Coronary artery (tissue), 2 donors: Measurements from ENCODE around the gene SPTBN1.

Experiments used
- DNase-seq: peaks from one replicate; pipeline ENCODE4 v3.0.0-alpha.2; 2017; ENCODE audit warnings: low spot score
- H3K27ac ChIP-seq, 2 donors: fragments of 200-600 bp; sonication (generic); one replicate each; pipeline ENCODE4 v1.5.1; 2016 to 2019
- H3K4me3 ChIP-seq: fragments of 200-600 bp; sonication (generic); 2 replicates; pipeline ENCODE4 v1.5.1; 2016; ENCODE audit warnings: mild to moderate bottlenecking, moderate library complexity
- CTCF ChIP-seq: fragments of 200-600 bp; sonication (generic); IDR thresholded peaks from one replicate; pipeline ENCODE4 v1.5.1; 2019; ENCODE audit warnings: antibody characterized with exemption

The SPTBN1 gene

GRCh38 chr2:54575379-54575888, 119.3 kb downstream of the SPTBN1 start:
- no peak for DNase-seq
- Histone ChIP-seq H3K4me3 (no peak overlapping the region), H3K27ac (no peak overlapping the region)
- no peak for TF ChIP-seq CTCF

GRCh38 chr2:54577035-54577434, 120.9 kb downstream of the SPTBN1 start:
- H3K4me3 ChIP-seq: no peak overlapping the region
- DNase-seq: no peak
- TF ChIP-seq CTCF: no peak
- H3K27ac ChIP-seq: no peak overlapping the region

GRCh38 chr2:54577944-54578647, 122.0 kb downstream of the SPTBN1 start:
- no peak for TF ChIP-seq CTCF
- Histone ChIP-seq H3K27ac (no peak overlapping the region), H3K4me3 (no peak overlapping the region)
- DNase-seq: no peak

GRCh38 chr2:54578648-54579045, 122.5 kb downstream of the SPTBN1 start:
- Histone ChIP-seq H3K27ac (no peak overlapping the region), H3K4me3 (no peak overlapping the region)
- DNase-seq: no peak
- TF ChIP-seq CTCF: no peak

- no peak overlapping the region for H3K4me3 ChIP-seq
- no peak overlapping the region for H3K27ac ChIP-seq
- no peak for TF ChIP-seq CTCF
- no peak for DNase-seq
These were observed 123.0 kb downstream of the SPTBN1 start for GRCh38 chr2:54579061-54579681.

GRCh38 chr2:54579682-54580620, 123.8 kb downstream of the SPTBN1 start:
- H3K27ac ChIP-seq: no peak overlapping the region
- DNase-seq: no peak
- peak overlapping the region; percentile 6 for H3K4me3 ChIP-seq
- no peak for TF ChIP-seq CTCF
